HG02938 (cell line): ENCODE measurements around the gene TRIM8.
"Not testable (repeated sequence)": the region's sequence is repeated elsewhere in the genome, so short reads cannot be mapped to it uniquely, and the experiment has no call there.

Experiments used
- ATAC-seq: cut with Tn5 transposase; IDR thresholded peaks from one replicate; pipeline ENCODE4 v1.9.1; 2021; ENCODE audit warnings: mild to moderate bottlenecking, moderate library complexity; ENCODE audit not compliant: unreplicated experiment

Gene TRIM8

DNA sequence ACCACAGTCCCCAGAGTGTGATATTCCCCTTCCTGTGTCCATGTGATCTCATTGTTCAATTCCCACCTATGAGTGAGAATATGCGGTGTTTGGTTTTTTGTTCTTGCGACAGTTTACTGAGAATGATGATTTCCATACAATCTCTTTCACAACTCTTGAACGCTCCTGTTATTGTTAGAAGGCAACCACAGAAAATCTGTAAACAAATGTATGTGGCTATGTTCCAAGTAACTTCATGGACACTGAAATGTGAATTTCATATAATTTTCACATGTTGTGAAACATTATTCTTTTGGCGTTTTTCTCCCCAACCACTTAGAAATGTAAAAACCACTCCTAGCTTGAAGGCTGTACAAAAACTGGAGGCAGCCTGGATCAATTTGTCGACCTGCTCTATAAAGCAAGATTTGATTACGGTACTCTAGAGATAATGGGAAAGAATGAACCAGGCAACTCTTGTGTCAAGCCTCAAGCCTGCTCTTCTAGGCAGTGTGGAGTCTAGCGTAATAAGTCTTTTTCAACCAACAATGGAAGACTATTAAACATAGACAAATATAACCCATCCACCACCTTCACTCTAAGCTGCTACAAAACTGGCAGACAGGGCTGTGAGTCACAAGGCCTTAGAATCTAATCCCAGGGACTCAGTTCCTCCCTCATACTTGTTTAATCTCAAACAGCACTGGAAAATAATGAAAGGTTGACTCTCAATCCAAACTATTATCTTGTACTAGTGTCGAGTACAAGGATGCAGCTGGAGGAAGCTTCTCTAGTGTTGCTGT is 47.2 kb downstream of the TRIM8 start:
- no peak for ATAC-seq

DNA sequence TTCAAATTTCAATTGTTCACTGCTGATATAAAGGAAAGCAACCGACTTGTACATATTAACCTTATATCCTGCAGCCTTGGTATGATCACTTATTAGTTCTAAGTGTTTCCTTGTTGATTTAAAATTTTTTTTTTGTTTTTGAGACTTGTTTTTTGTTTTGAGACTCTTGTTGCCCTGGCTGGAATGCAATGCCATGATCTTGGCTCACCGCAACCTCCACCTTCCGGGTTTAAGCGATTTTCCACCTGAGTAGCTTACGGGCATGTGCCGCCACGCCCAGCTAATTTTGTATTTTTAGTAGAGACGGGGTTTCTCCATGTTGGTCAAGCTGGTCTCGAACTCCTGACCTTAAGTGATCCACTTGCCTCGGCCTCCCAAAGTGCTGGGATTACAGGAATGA is 51.1 kb downstream of the TRIM8 start:
- not testable (repeated sequence) for ATAC-seq

DNA sequence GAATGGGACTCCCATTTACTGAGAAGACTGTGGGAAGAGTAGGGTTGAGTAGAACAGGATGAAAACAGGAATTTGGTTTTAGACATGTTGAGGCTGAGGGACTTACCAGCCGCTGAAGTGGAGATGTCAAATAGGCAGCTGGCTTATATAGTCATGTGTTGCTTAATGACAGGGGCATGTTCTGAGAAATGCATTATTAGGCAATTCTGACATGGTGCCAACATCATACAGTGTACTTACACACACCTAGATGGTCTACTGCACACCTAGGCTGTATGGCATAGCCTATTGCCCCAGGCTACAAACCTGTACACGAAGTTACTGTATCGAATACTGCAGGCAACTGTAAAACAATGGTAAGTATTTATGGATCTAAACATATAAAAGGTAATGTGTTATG is 52.5 kb downstream of the TRIM8 start:
- ATAC-seq: no peak

DNA sequence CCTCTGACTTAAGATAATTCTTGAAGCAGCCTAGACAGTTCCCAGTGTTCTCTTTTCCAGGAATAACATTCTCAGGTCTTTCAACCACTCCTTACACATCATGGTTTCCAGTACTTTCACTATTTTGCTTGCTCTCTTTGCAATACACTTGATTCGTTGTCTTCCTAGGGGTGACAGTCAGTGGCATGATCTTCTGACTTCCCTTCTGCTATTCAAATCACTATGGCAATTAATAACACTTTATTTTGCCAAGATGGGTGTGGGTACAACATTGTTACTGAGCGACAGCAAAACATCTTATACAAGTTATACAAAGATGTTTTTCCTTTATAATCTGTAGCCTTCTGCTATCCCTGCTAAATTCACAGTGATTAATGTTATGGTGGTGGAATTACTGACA is 54.6 kb downstream of the TRIM8 start:
- ATAC-seq: no peak

DNA sequence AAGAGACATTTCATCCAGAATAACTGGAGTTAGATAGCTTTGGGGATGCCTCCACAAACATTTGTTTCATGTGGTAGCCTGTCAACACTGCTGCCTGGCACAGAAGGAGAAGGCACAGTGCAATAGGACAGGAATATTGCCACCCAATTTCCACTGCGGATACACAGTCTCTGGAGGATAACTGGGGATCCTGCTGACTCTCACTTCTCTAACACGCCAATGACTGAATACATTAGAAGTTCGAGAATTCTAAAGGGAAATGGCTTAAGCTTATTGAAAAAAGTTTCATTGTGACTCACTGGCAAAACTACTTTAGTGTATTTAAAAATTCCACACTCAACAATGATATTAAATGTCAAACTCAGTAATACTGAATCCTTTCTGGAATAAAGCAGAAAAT is 57.0 kb downstream of the TRIM8 start:
- no peak for ATAC-seq

DNA sequence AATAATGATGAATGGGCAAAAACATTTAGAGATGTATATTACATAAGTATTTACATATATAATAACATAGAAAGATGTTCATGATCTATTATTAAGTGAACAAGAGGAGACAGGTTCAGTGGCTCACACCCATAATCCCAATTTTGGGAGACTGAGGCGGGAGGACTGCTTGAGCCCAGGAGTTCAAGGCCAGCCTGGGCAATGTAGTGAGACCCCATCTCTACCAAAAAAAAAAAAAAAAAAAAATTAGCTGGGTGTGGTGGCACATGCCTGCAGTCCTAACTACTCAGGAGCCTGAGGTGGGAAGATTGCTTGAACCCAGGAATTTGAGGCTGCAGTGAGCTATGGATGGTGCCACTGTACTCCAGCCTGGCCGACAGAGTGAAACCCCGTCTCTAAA is 57.5 kb downstream of the TRIM8 start:
- ATAC-seq: no peak

DNA sequence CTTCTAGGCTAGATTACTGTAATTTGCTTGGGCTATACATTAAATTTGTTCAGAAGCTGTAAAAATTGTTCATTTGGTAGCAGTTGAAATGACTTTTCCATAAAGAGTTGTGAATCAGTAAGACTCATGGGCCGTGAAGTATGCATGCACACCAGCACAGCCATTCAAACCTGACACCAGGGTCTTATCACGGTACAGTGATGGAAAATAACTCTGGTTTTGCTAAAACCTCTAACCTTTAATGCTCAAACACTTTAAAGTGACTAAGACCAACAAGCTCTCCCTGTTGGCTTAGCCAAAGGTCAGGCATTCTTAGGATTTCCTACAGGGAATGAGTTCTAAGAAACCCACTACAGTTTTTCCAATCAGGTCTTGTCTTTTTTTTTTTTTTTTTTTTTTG is 58.5 kb downstream of the TRIM8 start:
- ATAC-seq: no peak

DNA sequence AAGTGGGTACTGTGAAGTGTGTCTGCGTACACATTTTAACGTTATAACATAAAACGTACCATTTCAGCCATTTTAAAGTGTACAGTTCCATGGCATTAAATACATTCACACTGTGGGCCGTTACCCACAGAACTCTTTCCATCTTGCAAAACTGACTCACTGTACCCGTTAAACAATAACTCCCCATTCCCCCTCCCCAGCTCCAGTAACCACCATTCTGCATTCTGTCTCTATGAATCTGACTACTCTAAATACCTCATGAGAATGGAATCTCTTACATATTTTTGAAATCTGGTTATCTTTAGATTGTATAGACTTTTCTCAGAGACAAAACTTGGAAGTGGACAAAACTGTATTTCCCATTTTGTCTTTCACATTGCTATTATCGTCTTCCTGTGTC is 60.6 kb downstream of the TRIM8 start:
- ATAC-seq: no peak

DNA sequence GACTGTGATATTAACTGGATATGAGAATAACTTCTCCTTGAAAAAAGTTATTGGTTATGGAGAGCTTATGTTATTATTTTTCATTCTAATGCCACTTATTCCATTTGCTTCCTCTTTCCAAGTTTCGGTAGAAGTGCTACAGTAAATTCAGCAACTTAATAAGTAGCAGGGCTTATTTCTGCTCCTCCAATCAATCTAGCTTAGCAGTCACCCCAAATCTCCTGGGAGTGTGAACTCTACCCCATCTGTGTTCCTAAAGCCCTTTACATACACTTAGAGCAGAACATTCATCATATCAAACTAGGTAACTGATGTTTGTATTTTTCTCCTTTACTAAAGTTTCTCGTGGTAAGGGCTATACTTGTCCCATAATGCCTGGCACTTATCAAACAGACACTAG is 61.3 kb downstream of the TRIM8 start:
- no peak for ATAC-seq
